GM12875 (cell line): ENCODE measurements around the gene TPPP3.

Experiments
- H3K4me3 ChIP-seq: one replicate; pipeline ENCODE4 v1.5.1; 2011; ENCODE audit warnings: low read depth, low read length, control low read depth
- CTCF ChIP-seq: IDR thresholded peaks from 2 replicates; pipeline ENCODE4 v1.5.1; 2011; ENCODE audit warnings: low read depth, mild to moderate bottlenecking, control low read depth, inconsistent platforms, low read length, moderate library complexity, borderline replicate concordance; ENCODE audit not compliant: insufficient read depth

Gene TPPP3

GRCh38 chr16:67409631-67410030 is 16.3 kb upstream of the TPPP3 start:
- no peak for TF ChIP-seq CTCF
- H3K4me3 ChIP-seq: no peak overlapping the region

- TF ChIP-seq CTCF: no peak
Observed at GRCh38 chr16:67407788-67408452, 14.6 kb upstream of the TPPP3 start.

GRCh38 chr16:67407176-67407787 is 14.0 kb upstream of the TPPP3 start:
- no peak for TF ChIP-seq CTCF
- H3K4me3 ChIP-seq: no peak overlapping the region

More at GRCh38 chr16:67407788-67408452, 14.6 kb upstream of the TPPP3 start:
- H3K4me3 ChIP-seq: no peak overlapping the region

GRCh38 chr16:67406111-67406971 is 13.0 kb upstream of the TPPP3 start:
- TF ChIP-seq CTCF: no peak
- no peak overlapping the region for H3K4me3 ChIP-seq

- TF ChIP-seq CTCF: no peak
- no peak overlapping the region for H3K4me3 ChIP-seq
Observed at GRCh38 chr16:67405336-67405735, 12.0 kb upstream of the TPPP3 start.

GRCh38 chr16:67404740-67405226 is 11.5 kb upstream of the TPPP3 start:
- H3K4me3 ChIP-seq: no peak overlapping the region
- TF ChIP-seq CTCF: no peak
